Osteocyte (in vitro differentiated cells): ENCODE results near the gene SMPX. TPM values are rescaled to one million over a fixed set of nuclear protein-coding genes. Genes with fewer than 3 reads are reported as not detected.
"Not testable (repeated sequence)": the region's sequence is repeated elsewhere in the genome, so short reads cannot be mapped to it uniquely, and the experiment has no call there.

Source experiments
- DNase-seq: peaks from one replicate; pipeline ENCODE4 v3.0.0; 2021; ENCODE audit warnings: mixed read lengths; ENCODE audit not compliant: unreplicated experiment; ENCODE audit errors: extremely low spot score
- H3K27ac Mint-ChIP-seq: one replicate; pipeline ENCODE4 v1.8.0; 2021; ENCODE audit warnings: mild to moderate bottlenecking, mixed read lengths; ENCODE audit not compliant: unreplicated experiment
- H3K27me3 Mint-ChIP-seq: one replicate; pipeline ENCODE4 v1.8.0; 2021; ENCODE audit warnings: mixed read lengths; ENCODE audit not compliant: unreplicated experiment
- H3K36me3 Mint-ChIP-seq: one replicate; pipeline ENCODE4 v1.8.0; 2021; ENCODE audit warnings: mixed read lengths; ENCODE audit not compliant: unreplicated experiment
- H3K4me1 Mint-ChIP-seq: one replicate; pipeline ENCODE4 v1.8.0; 2021; ENCODE audit warnings: mixed read lengths; ENCODE audit not compliant: unreplicated experiment
- H3K4me3 Mint-ChIP-seq: one replicate; pipeline ENCODE4 v1.8.0; 2021; ENCODE audit warnings: mild to moderate bottlenecking, moderate library complexity, mixed read lengths; ENCODE audit not compliant: unreplicated experiment
- H3K9me3 Mint-ChIP-seq: one replicate; pipeline ENCODE4 v1.8.0; 2021; ENCODE audit warnings: mixed read lengths; ENCODE audit not compliant: unreplicated experiment
- total RNA-seq: library from RNA; stranded (reverse); gene quantifications from 2 replicates; pipeline ENCODE4 v1.2.1, GENCODE V29; 2021
- TF ChIP-seq, protein P1 (sequence below): fragments of 200-600 bp; sonication (generic); IDR thresholded peaks from 2 replicates; pipeline ENCODE4 v1.5.0; 2021; ENCODE audit warnings: antibody characterized with exemption, mild to moderate bottlenecking, moderate library complexity

Gene SMPX
- total RNA-seq, 1 donor from 2014 or later, result not detected

DNA sequence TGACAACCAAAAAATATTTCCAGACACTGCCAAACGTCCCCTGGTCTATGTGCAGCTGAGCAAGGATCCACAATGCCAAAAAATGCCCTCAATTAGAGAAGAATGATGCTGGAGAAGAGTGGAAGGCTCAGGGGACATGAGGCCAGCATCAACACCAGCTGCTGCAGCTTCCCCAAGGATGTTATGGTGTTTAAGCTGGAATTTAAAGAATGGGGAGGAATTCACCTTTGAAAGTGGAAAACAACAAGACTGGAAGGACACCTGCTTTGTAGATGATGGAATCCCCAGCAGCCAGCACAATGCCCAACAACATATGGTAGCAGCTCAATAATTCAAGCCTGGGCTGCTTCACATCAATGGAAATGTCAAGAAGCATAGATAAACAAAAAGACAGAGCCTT, 20.3 kb upstream of the SMPX start:
- Mint-ChIP-seq H3K4me3 (no peak overlapping the region), H3K27me3 (peaks cover 8% of the 10 kb centered on the region), H3K36me3 (peaks cover 1% of the 10 kb centered on the region), H3K4me1 (no peaks in the 10 kb centered on the region), H3K9me3 (peaks cover 3% of the 10 kb centered on the region), H3K27ac (no peak overlapping the region)
- TF ChIP-seq, protein P1, sequence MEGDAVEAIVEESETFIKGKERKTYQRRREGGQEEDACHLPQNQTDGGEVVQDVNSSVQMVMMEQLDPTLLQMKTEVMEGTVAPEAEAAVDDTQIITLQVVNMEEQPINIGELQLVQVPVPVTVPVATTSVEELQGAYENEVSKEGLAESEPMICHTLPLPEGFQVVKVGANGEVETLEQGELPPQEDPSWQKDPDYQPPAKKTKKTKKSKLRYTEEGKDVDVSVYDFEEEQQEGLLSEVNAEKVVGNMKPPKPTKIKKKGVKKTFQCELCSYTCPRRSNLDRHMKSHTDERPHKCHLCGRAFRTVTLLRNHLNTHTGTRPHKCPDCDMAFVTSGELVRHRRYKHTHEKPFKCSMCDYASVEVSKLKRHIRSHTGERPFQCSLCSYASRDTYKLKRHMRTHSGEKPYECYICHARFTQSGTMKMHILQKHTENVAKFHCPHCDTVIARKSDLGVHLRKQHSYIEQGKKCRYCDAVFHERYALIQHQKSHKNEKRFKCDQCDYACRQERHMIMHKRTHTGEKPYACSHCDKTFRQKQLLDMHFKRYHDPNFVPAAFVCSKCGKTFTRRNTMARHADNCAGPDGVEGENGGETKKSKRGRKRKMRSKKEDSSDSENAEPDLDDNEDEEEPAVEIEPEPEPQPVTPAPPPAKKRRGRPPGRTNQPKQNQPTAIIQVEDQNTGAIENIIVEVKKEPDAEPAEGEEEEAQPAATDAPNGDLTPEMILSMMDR, result no peak
- no peak for DNase-seq

DNA sequence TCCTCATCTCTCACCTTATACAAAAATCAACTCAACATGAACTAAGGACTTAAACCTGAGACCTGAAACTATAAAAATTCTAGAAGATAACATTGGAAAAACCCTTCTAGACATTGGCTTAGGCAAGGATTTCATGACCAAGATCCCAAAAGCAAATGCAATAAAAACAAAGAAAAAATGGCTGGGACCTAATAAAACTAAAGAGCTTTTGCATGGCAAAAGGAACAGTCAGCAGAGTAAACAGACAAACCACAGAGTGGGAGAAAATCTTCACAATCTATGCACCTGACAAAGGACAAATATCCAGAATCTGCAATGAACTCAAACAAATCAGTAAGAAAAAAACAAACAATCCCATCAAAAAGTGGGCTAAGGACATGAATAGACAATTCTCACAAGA, 17.2 kb upstream of the SMPX start:
- H3K27ac Mint-ChIP-seq, H3K9me3 Mint-ChIP-seq, H3K4me3 Mint-ChIP-seq, DNase-seq, H3K4me1 Mint-ChIP-seq, H3K36me3 Mint-ChIP-seq: not testable (repeated sequence)
- peaks cover 21% of the 10 kb centered on the region for H3K27me3 Mint-ChIP-seq

DNA sequence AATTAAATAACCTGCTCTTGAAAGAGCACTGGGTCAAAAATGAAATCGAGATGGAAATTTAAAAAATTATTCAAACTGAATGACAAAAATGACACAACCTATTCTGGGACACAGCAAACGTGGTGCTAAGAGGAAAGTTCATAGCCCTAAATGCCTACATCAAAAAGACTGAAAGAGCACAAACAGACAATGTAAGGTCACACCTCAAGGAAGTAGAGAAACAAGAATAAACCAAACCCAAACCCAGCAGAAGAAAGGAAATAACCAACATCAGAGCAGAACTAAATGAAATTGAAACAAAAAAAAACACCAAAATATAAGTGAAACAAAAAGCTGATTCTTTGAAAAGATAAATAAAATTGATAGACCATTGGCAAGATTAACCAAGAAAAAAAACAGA, 15.1 kb upstream of the SMPX start:
- H3K9me3 Mint-ChIP-seq, H3K4me3 Mint-ChIP-seq, H3K4me1 Mint-ChIP-seq, H3K36me3 Mint-ChIP-seq, DNase-seq, H3K27ac Mint-ChIP-seq: not testable (repeated sequence)
- peaks cover 21% of the 10 kb centered on the region for H3K27me3 Mint-ChIP-seq

DNA sequence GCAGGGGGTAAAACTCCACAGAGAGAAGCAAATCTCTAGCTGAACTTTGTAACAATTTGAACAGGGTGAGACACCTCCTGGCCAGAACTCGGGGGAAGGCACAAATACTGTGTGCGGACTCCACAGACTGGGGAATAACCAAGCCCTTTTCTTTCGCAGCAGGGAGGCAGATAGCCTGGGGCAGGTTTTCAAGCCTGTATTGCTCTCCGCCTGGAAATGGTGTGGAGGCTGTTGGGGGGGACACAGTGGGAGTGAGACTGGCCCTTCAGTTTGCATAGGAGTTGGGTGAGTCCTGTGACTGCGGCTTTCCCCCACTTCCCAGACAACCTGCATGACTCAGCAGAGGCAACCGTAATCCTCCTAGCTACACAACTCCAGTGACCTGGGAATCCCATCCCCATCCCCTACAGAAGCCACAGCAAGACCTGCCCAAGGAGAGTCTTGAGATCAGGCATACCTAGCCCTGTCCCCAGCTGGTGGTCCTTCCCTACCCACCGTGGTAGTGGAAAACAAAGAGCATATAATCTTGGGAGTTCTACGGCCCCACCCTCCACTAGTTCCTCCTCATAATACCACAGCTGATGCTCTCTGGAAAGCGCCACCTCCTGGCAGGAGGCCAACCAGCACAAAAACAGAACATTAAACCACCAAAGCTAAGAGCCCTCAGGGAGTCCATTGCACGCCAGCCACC, 12.9 kb upstream of the SMPX start:
- peaks cover 21% of the 10 kb centered on the region for H3K27me3 Mint-ChIP-seq
- H3K4me3 Mint-ChIP-seq, result no peak overlapping the region
- TF ChIP-seq, protein P1, result no peak
- no peak for DNase-seq
- peaks cover 13% of the 10 kb centered on the region for H3K9me3 Mint-ChIP-seq
- peaks cover 1% of the 10 kb centered on the region for H3K36me3 Mint-ChIP-seq
- H3K27ac Mint-ChIP-seq, result no peak overlapping the region
- H3K4me1 Mint-ChIP-seq, result peaks cover 4% of the 10 kb centered on the region

DNA sequence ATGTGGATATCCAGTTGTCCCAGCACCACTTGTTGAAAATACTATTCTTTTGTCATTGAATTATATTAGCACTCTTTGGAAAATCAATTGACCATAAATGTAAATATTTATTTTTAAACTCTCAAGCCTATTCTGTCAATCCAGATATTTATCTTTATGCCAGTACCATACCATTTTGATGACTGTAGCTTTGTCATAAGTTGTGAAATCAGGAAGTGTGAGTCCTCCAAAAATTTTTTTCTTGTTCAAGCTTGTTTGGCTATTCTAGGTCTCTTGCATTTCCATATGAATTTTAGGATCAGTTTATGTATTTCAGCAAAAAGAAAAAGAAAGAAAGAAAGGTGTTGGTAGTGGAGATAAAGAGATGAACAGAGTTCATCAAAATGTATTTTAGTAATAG, 8.2 kb upstream of the SMPX start:
- TF ChIP-seq, protein P1, result no peak
- Mint-ChIP-seq H3K36me3 (no peaks in the 10 kb centered on the region), H3K4me1 (peaks cover 4% of the 10 kb centered on the region), H3K9me3 (peaks cover 12% of the 10 kb centered on the region), H3K27me3 (peaks cover 5% of the 10 kb centered on the region), H3K4me3 (no peak overlapping the region), H3K27ac (no peak overlapping the region)
- no peak for DNase-seq

DNA sequence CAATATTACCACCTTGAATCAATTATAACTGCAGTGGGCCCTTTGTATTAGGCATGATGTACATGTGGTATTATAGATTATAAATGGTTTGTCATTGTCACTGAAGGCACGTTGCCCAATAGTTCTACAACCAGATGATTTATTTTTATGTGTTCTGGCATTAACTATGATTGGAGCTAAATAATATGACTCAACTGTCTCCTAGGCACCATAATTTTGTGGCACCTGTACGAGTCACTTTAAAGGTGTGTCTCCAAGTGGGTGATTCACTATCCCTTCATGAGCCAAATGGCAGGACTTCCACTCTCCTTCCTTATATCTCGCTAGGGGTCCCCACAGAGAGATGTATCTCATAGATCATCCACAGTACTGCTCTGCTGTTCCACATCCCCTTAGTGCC, 6.1 kb upstream of the SMPX start:
- peaks cover 5% of the 10 kb centered on the region for H3K27me3 Mint-ChIP-seq
- TF ChIP-seq, protein P1, result no peak
- H3K27ac Mint-ChIP-seq, result no peak overlapping the region
- peaks cover 12% of the 10 kb centered on the region for H3K9me3 Mint-ChIP-seq
- no peaks in the 10 kb centered on the region for H3K36me3 Mint-ChIP-seq
- no peak for DNase-seq
- H3K4me3 Mint-ChIP-seq, result no peak overlapping the region
- no peaks in the 10 kb centered on the region for H3K4me1 Mint-ChIP-seq
